Astrocyte (in vitro differentiated cells and primary cell): ENCODE data around the gene LPAR2. TPM values are rescaled to one million over a fixed set of nuclear protein-coding genes. Genes with fewer than 3 reads are reported as not detected.

ENCODE experiments used
- DNase-seq: peaks from one replicate; pipeline ENCODE4 v3.0.0-alpha.2; 2010; ENCODE audit warnings: low read depth
- FAIRE-seq: peaks from 2 replicates; lab custom pipeline; 2011; peaks lifted over from hg19 to GRCh38; lab: Jason Lieb, UNC
- H2AFZ ChIP-seq: 2 replicates; pipeline ENCODE4 v1.6.0; 2012; ENCODE audit warnings: low read depth, low read length, inconsistent platforms
- H3K27ac ChIP-seq: 2 replicates; pipeline ENCODE4 v1.5.1; 2011; ENCODE audit warnings: low read depth, low read length, inconsistent platforms
- H3K27me3 ChIP-seq: 2 replicates; pipeline ENCODE4 v1.6.0; 2011; ENCODE audit warnings: low read length, inconsistent platforms; ENCODE audit not compliant: insufficient read depth
- H3K36me3 ChIP-seq: 2 replicates; pipeline ENCODE4 v1.5.1; 2011; ENCODE audit warnings: low read length, inconsistent platforms; ENCODE audit not compliant: insufficient read depth
- H3K4me1 ChIP-seq: 2 replicates; pipeline ENCODE4 v1.5.1; 2011; ENCODE audit warnings: low read length, inconsistent platforms; ENCODE audit not compliant: insufficient read depth
- H3K4me2 ChIP-seq: 2 replicates; pipeline ENCODE4 v1.6.0; 2012; ENCODE audit warnings: low read length, inconsistent platforms
- H3K4me3 ChIP-seq: 2 replicates; pipeline ENCODE4 v1.5.1; 2011; ENCODE audit warnings: low read depth, mild to moderate bottlenecking, low read length, inconsistent platforms; ENCODE audit not compliant: insufficient read depth
- H3K79me2 ChIP-seq: 2 replicates; pipeline ENCODE4 v1.6.0; 2012; ENCODE audit warnings: mild to moderate bottlenecking, low read length, inconsistent platforms; ENCODE audit not compliant: insufficient read depth
- H3K9ac ChIP-seq: 2 replicates; pipeline ENCODE4 v1.6.0; 2012; ENCODE audit warnings: mild to moderate bottlenecking, low read length, inconsistent platforms
- H3K9me3 ChIP-seq: 2 replicates; pipeline ENCODE4 v1.5.1; 2012; ENCODE audit warnings: low read depth, mild to moderate bottlenecking, low read length, inconsistent platforms; ENCODE audit not compliant: insufficient read depth
- H4K20me1 ChIP-seq: 2 replicates; pipeline ENCODE4 v1.6.0; 2012; ENCODE audit warnings: low read length, inconsistent platforms; ENCODE audit not compliant: insufficient read depth
- H3K27ac Mint-ChIP-seq: one replicate; pipeline ENCODE4 v1.8.0; 2021; ENCODE audit warnings: mild to moderate bottlenecking, mixed read lengths; ENCODE audit not compliant: unreplicated experiment
- H3K27me3 Mint-ChIP-seq: one replicate; pipeline ENCODE4 v1.8.0; 2021; ENCODE audit warnings: low read depth, mixed read lengths; ENCODE audit not compliant: unreplicated experiment
- H3K36me3 Mint-ChIP-seq: one replicate; pipeline ENCODE4 v1.8.0; 2021; ENCODE audit warnings: low read depth, mixed read lengths; ENCODE audit not compliant: unreplicated experiment
- H3K4me1 Mint-ChIP-seq: one replicate; pipeline ENCODE4 v1.8.0; 2021; ENCODE audit warnings: low read depth, mixed read lengths; ENCODE audit not compliant: unreplicated experiment
- H3K4me3 Mint-ChIP-seq: one replicate; pipeline ENCODE4 v1.8.0; 2021; ENCODE audit warnings: mild to moderate bottlenecking, moderate library complexity, mixed read lengths; ENCODE audit not compliant: unreplicated experiment
- H3K9me3 Mint-ChIP-seq: one replicate; pipeline ENCODE4 v1.8.0; 2021; ENCODE audit warnings: mild to moderate bottlenecking, mixed read lengths; ENCODE audit not compliant: unreplicated experiment
- CTCF ChIP-seq: IDR thresholded peaks from 2 replicates; pipeline ENCODE4 v1.5.1; 2011; ENCODE audit warnings: low read depth, mild to moderate bottlenecking, inconsistent platforms, low read length, moderate library complexity; ENCODE audit not compliant: insufficient read depth
- EZH2 ChIP-seq: IDR thresholded peaks from 2 replicates; pipeline ENCODE4 v1.6.1; 2012; ENCODE audit warnings: mild to moderate bottlenecking, low read length, inconsistent platforms; ENCODE audit not compliant: insufficient read depth
- total RNA-seq: library from RNA; stranded (reverse); gene quantifications from 2 replicates; pipeline ENCODE4 v1.2.1, GENCODE V29; 2021

The LPAR2 gene
- total RNA-seq, 1 donor from 2014 or later, result 20.1 TPM

GRCh38 chr19:19587771-19588170, 40.2 kb downstream of the LPAR2 start:
- TF ChIP-seq EZH2, result no peak
- no peak for TF ChIP-seq CTCF
- H3K4me2 ChIP-seq, result no peak overlapping the region
- peaks cover 2% of the 10 kb centered on the region for H3K9me3 Mint-ChIP-seq
- FAIRE-seq (no peak), DNase-seq (no peak)
- no peak overlapping the region for H3K27ac Mint-ChIP-seq
- peaks cover 5% of the 10 kb centered on the region for H3K4me1 Mint-ChIP-seq
- H3K4me1 ChIP-seq, result peaks cover 10% of the 10 kb centered on the region
- no peaks in the 10 kb centered on the region for H3K36me3 ChIP-seq
- H3K79me2 ChIP-seq, result no peaks in the 10 kb centered on the region
- H3K9ac ChIP-seq, result no peak overlapping the region
- no peaks in the 10 kb centered on the region for H4K20me1 ChIP-seq
- H3K4me3 Mint-ChIP-seq, result no peak overlapping the region
- no peak overlapping the region for H3K4me3 ChIP-seq
- no peak overlapping the region for H2AFZ ChIP-seq
- H3K27me3 Mint-ChIP-seq, result no peaks in the 10 kb centered on the region
- no peaks in the 10 kb centered on the region for H3K9me3 ChIP-seq
- H3K36me3 Mint-ChIP-seq, result no peaks in the 10 kb centered on the region
- no peaks in the 10 kb centered on the region for H3K27me3 ChIP-seq
- no peak overlapping the region for H3K27ac ChIP-seq

- H3K27ac Mint-ChIP-seq, result no peak overlapping the region
- Histone ChIP-seq H3K4me3 (no peak overlapping the region), H3K36me3 (no peaks in the 10 kb centered on the region), H3K9me3 (no peaks in the 10 kb centered on the region), H3K27me3 (no peaks in the 10 kb centered on the region), H2AFZ (no peak overlapping the region), H3K27ac (no peak overlapping the region), H4K20me1 (no peaks in the 10 kb centered on the region), H3K9ac (no peak overlapping the region), H3K79me2 (no peaks in the 10 kb centered on the region), H3K4me1 (no peaks in the 10 kb centered on the region), H3K4me2 (no peak overlapping the region)
- no peak overlapping the region for H3K4me3 Mint-ChIP-seq
- no peaks in the 10 kb centered on the region for H3K9me3 Mint-ChIP-seq
- H3K27me3 Mint-ChIP-seq, result peaks cover 9% of the 10 kb centered on the region
- no peak for FAIRE-seq
- DNase-seq, result no peak
- no peak for TF ChIP-seq CTCF
- TF ChIP-seq EZH2, result no peak
- no peaks in the 10 kb centered on the region for H3K4me1 Mint-ChIP-seq
- no peaks in the 10 kb centered on the region for H3K36me3 Mint-ChIP-seq
Measured at GRCh38 chr19:19584356-19584755, 43.7 kb downstream of the LPAR2 start.

GRCh38 chr19:19582471-19582870, 45.5 kb downstream of the LPAR2 start:
- Histone ChIP-seq H3K4me3 (no peak overlapping the region), H3K4me1 (no peaks in the 10 kb centered on the region), H4K20me1 (no peaks in the 10 kb centered on the region), H3K9ac (no peak overlapping the region), H3K36me3 (no peaks in the 10 kb centered on the region), H3K4me2 (no peak overlapping the region), H3K9me3 (no peaks in the 10 kb centered on the region), H3K27me3 (no peaks in the 10 kb centered on the region), H2AFZ (no peak overlapping the region), H3K27ac (no peak overlapping the region), H3K79me2 (no peaks in the 10 kb centered on the region)
- Mint-ChIP-seq H3K27ac (no peak overlapping the region), H3K4me3 (no peak overlapping the region), H3K36me3 (no peaks in the 10 kb centered on the region), H3K9me3 (no peaks in the 10 kb centered on the region), H3K27me3 (peaks cover 9% of the 10 kb centered on the region), H3K4me1 (no peaks in the 10 kb centered on the region)
- TF ChIP-seq EZH2, result no peak
- DNase-seq (no peak), FAIRE-seq (no peak)
